GM12878 (cell line): Measurements from ENCODE around the gene SLX4IP. TPM values are rescaled to one million over a fixed set of nuclear protein-coding genes. Genes with fewer than 3 reads are reported as not detected.

ENCODE experiments used
- ATAC-seq: fragments of 200-7000 bp; cut with Tn5 transposase; 3 replicates; pipeline ENCODE4 v1.9.1; 2020; ENCODE audit warnings: mild to moderate bottlenecking, moderate library complexity
- BruUV-seq: library from RNA; stranded (reverse); fragments of 400-500 nt; replicated peaks from 2 replicates; lab custom pipeline; 2021; lab: Mats Ljungman, UMichigan
- CTCF ChIA-PET: fragments of 300-600 bp; sonication (Branson Sonifier 250); formaldehyde crosslinking; extraction: SDS; loops from one replicate; lab custom pipeline; 2021; ENCODE audit warnings: inconsistent platforms; lab: Yijun Ruan, JAX
- POLR2A ChIA-PET: fragments of 350-600 bp; formaldehyde crosslinking; extraction: SDS; loops from one replicate; lab custom pipeline; 2021; ENCODE audit warnings: inconsistent platforms; lab: Charles Lee
- RAD21 ChIA-PET: fragments of 300-600 bp; sonication (Branson Sonifier 250); formaldehyde crosslinking; loops from one replicate; lab custom pipeline; 2023; ENCODE audit warnings: antibody characterized with exemption; ENCODE audit not compliant: unreplicated experiment; lab: Charles Lee
- SMC1A ChIA-PET: fragments of 300-600 bp; sonication (Branson Sonifier 250); formaldehyde crosslinking; loops from one replicate; lab custom pipeline; 2023; ENCODE audit not compliant: unreplicated experiment, uncharacterized antibody; lab: Charles Lee
- DNase-seq: peaks from one replicate; pipeline ENCODE4 v3.0.0-alpha.2; 2011; ENCODE audit warnings: low read depth, low spot score
- FAIRE-seq: peaks from 3 replicates; lab custom pipeline; 2011; peaks lifted over from hg19 to GRCh38; lab: Jason Lieb, UNC
- H2AFZ ChIP-seq: 2 replicates; pipeline ENCODE4 v1.6.0; 2011; ENCODE audit warnings: low read depth, low read length, control low read depth; ENCODE audit not compliant: control insufficient read depth
- H3K27ac ChIP-seq: 2 replicates; pipeline ENCODE4 v1.5.1; 2011; ENCODE audit warnings: control low read depth; ENCODE audit not compliant: control insufficient read depth, insufficient read depth
- H3K27me3 ChIP-seq, 2 experiments: replicated peaks in 1 of 2; 2 replicates each; pipeline versions ENCODE4 v1.6.0 to v1.6.1; 2011; ENCODE audit warnings: low read length in 1 of 2; ENCODE audit not compliant: control insufficient read depth in 2 of 2, insufficient read depth in 2 of 2
- H3K36me3 ChIP-seq, 2 experiments: 2 replicates each; pipeline ENCODE4 v1.5.1; 2011; ENCODE audit warnings: low read length in 1 of 2; ENCODE audit not compliant: control insufficient read depth in 2 of 2, insufficient read depth in 2 of 2
- H3K4me1 ChIP-seq: 2 replicates; pipeline ENCODE4 v1.6.1; 2011; ENCODE audit warnings: mild to moderate bottlenecking, low read length, moderate library complexity, mixed read lengths; ENCODE audit not compliant: control insufficient read depth, insufficient read depth
- H3K4me2 ChIP-seq: 2 replicates; pipeline ENCODE4 v1.6.0; 2011; ENCODE audit warnings: control low read depth; ENCODE audit not compliant: control insufficient read depth, insufficient read depth
- H3K4me3 ChIP-seq: fragments of 200-600 bp; sonication (generic); 2 replicates; pipeline ENCODE4 v1.5.1; 2016
- H3K79me2 ChIP-seq: 2 replicates; pipeline ENCODE4 v1.6.0; 2011; ENCODE audit warnings: low read length; ENCODE audit not compliant: control insufficient read depth, insufficient read depth
- H3K9ac ChIP-seq: 2 replicates; pipeline ENCODE4 v1.8.0; 2011; ENCODE audit warnings: low read length, control low read depth, mixed read lengths; ENCODE audit not compliant: control insufficient read depth, insufficient read depth
- H3K9me3 ChIP-seq: replicated peaks from 3 replicates; pipeline ENCODE4 v1.5.1; 2011; ENCODE audit warnings: mild to moderate bottlenecking, low read length; ENCODE audit not compliant: control insufficient read depth, insufficient read depth
- H4K20me1 ChIP-seq: 2 replicates; pipeline ENCODE4 v1.6.0; 2011; ENCODE audit not compliant: control insufficient read depth, insufficient read depth
- NFYA ChIP-seq: IDR thresholded peaks from 2 replicates; pipeline ENCODE4 v1.6.1; 2011; ENCODE audit warnings: low read depth, mild to moderate bottlenecking, low read length, improper control_type of control experiment, borderline replicate concordance
- NR2C1 ChIP-seq: fragments of 450-650 bp; IDR thresholded peaks from 2 replicates; pipeline ENCODE4 v1.6.1; 2017; ENCODE audit warnings: antibody characterized with exemption, mild to moderate bottlenecking, moderate library complexity
- PRDM15 ChIP-seq: fragments of 450-650 bp; formaldehyde crosslinking; IDR thresholded peaks from 2 replicates; pipeline ENCODE4 v1.4.0; 2020; ENCODE audit warnings: mild to moderate bottlenecking, moderate library complexity
- RUNX3 ChIP-seq: IDR thresholded peaks from 2 replicates; pipeline ENCODE4 v1.6.1; 2012; ENCODE audit warnings: low read length, inconsistent platforms
- SPI1 ChIP-seq: IDR thresholded peaks from 2 replicates; pipeline ENCODE4 v1.6.1; 2011; ENCODE audit warnings: low read depth, mild to moderate bottlenecking, low read length, moderate library complexity, borderline replicate concordance; ENCODE audit not compliant: insufficient read depth
- SRF ChIP-seq, 2 experiments: IDR thresholded peaks; 2 replicates each; pipeline ENCODE4 v1.6.1; 2011; ENCODE audit warnings: low read depth in 2 of 2, low read length in 2 of 2, mild to moderate bottlenecking in 1 of 2, moderate library complexity in 1 of 2
- STAT1 ChIP-seq: fragments of 450-650 bp; conservative IDR thresholded peaks from 2 replicates; pipeline ENCODE4 v1.6.1; 2014; ENCODE audit warnings: antibody characterized with exemption, mild to moderate bottlenecking
- TBL1XR1 ChIP-seq: IDR thresholded peaks from 2 replicates; pipeline ENCODE4 v1.6.1; 2012; ENCODE audit warnings: low read depth, low read length, improper control_type of control experiment
- USF1 ChIP-seq: IDR thresholded peaks from 2 replicates; pipeline ENCODE4 v1.6.1; 2011; ENCODE audit warnings: borderline replicate concordance, low read depth, mild to moderate bottlenecking, moderate library complexity, mixed read lengths, low read length; ENCODE audit not compliant: insufficient read depth; ENCODE audit errors: extremely low read length
- WGBS: methylation state at CpG from one replicate; pipeline ENCODE4 v1.1.6; 2016; ENCODE audit warnings: low lambda C conversion rate; ENCODE audit not compliant: insufficient replicate concordance, insufficient coverage; ENCODE audit errors: missing lambda C conversion rate; 5-methylcytosine and 5-hydroxymethylcytosine counted together
- in situ Hi-C: fragments of 300-500 bp; cut with MboI; formaldehyde crosslinking; loops from 9 replicates; pipeline ENCODE4 v1.14.3; 2018; ENCODE audit warnings: mixed read lengths
- intact Hi-C: fragments of 100-400 bp; cut with micrococcal nuclease; formaldehyde crosslinking; loops from one replicate; pipeline ENCODE4 v1.14.2; 2022; ENCODE audit not compliant: unreplicated experiment
- polyA plus RNA-seq, 11 experiments: library from polyadenylated mRNA; depleted of rRNA in 4 of 11; unstranded in 6 of 11; stranded (reverse) in 5 of 11; fragments of >200 nt; fragmentation: Nextera tagmentation in 4 of 11; fragmentation: Illumina TruSeq in 1 of 11; extraction: Ambion mirVana in 4 of 11; extraction: Trizol in 1 of 11; gene quantifications; 1 replicate in 1 of 11; 2 replicates in 10 of 11; pipeline versions ENCODE4 v1.2.1 to v1.2.3, GENCODE V29; 2011 to 2016; ENCODE audit warnings: inconsistent platforms in 2 of 11, missing spikeins in 2 of 11, low read depth in 1 of 11
- total RNA-seq, 4 experiments: library from RNA; depleted of rRNA in 3 of 4; stranded (reverse); fragments of >200 nt in 3 of 4; fragmentation: Illumina TruSeq in 1 of 4; extraction: Trizol in 1 of 4; gene quantifications; 2 replicates each; pipeline versions ENCODE4 v1.2.1 to v1.2.3, GENCODE V29; 2013 to 2021

Gene SLX4IP
- total and polyA plus RNA-seq, 10 of the 15 experiments (the other 5 are each of a cell fraction or from before 2014, with no cell fraction given), result 2.2 to 11.0 (median 6.3) TPM

- TF ChIP-seq USF1, result no peak
- TF ChIP-seq PRDM15 (CRISPR knock-in tag), result no peak
Measured at GRCh38 chr20:10549511-10549910, 114.4 kb downstream of the SLX4IP start (continued).

GRCh38 chr20:10550204-10551118 is 115.4 kb downstream of the SLX4IP start:
- Histone ChIP-seq H3K27me3 (no peaks in the 10 kb centered on the region), H3K36me3 (no peaks in the 10 kb centered on the region), H3K4me3 (no peak overlapping the region), H3K9me3 (no peaks in the 10 kb centered on the region), H3K79me2 (no peaks in the 10 kb centered on the region; the same call in 1 of the 2 replicates), H2AFZ (no peak overlapping the region), H3K4me2 (peak overlapping the region; percentile 12; the same call in 1 of the 2 replicates), H3K27ac (no peak overlapping the region), H4K20me1 (no peaks in the 10 kb centered on the region), H3K4me1 (peaks cover 26% of the 10 kb centered on the region), H3K9ac (no peak overlapping the region)
- ChIA-PET RAD21 (interaction anchor here (1.3 to 1.6 kb wide), 2 partner anchors 8 to 39 kb away, joined by 4 to 6 read pairs; no protein-coding TSS in a partner anchor), POLR2A (interaction anchor here (0.6 kb wide), 1 partner anchor 35 kb away, joined by 3 read pairs; no protein-coding TSS in a partner anchor), SMC1A (interaction anchor here (1.0 to 3.3 kb wide), 4 partner anchors 11 to 169 kb away, joined by 3 to 19 read pairs (median 4); no protein-coding TSS in a partner anchor), CTCF (interaction anchor here (3.8 kb wide), 1 partner anchor 39 kb away, joined by 27 read pairs; no protein-coding TSS in a partner anchor)
- no peak for FAIRE-seq
- BruUV-seq, result no TSS peak
- in situ Hi-C loops (loop anchor here (5.0 to 10.0 kb wide), 3 partner anchors 654 to 992 kb away; no protein-coding TSS in a partner anchor), intact Hi-C loops (loop anchor here (5.0 to 10.0 kb wide), 4 partner anchors 83 to 936 kb away; no protein-coding TSS in a partner anchor)
- WGBS, result 86% methylated on average over 13 of the region's 14 CpGs
- peak; percentile 42 for ATAC-seq
- TF ChIP-seq NFYA (no peak), SRF (IDR thresholded peaks at IDR 0.05; ENCODE audit: low read depth in 2 of 2, low read length in 2 of 2) (no peak), RUNX3 (peak; percentile 30), STAT1 (no peak), TBL1XR1 (no peak), NR2C1 (no peak), SPI1 (peak; percentile 3; the same call in 1 of the 2 replicates)
- no peak for DNase-seq
